Measurements from ENCODE around the gene BIRC2.

The BIRC2 gene

DNA sequence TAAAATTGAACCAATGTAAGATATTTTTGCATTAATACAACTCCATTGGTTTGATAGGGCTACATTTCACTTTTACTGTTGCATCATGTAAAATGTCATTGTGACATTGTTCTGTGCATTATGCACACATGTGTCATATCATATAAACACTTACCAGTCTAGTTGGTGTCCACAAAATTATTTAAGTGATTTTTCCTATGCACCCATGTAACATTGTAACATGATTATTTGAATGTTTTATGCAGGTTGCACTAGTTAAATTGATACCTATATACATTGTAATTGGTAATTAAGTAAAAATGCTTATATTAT is 39.3 kb upstream of the BIRC2 start:
- TF ChIP-seq, protein P1, sequence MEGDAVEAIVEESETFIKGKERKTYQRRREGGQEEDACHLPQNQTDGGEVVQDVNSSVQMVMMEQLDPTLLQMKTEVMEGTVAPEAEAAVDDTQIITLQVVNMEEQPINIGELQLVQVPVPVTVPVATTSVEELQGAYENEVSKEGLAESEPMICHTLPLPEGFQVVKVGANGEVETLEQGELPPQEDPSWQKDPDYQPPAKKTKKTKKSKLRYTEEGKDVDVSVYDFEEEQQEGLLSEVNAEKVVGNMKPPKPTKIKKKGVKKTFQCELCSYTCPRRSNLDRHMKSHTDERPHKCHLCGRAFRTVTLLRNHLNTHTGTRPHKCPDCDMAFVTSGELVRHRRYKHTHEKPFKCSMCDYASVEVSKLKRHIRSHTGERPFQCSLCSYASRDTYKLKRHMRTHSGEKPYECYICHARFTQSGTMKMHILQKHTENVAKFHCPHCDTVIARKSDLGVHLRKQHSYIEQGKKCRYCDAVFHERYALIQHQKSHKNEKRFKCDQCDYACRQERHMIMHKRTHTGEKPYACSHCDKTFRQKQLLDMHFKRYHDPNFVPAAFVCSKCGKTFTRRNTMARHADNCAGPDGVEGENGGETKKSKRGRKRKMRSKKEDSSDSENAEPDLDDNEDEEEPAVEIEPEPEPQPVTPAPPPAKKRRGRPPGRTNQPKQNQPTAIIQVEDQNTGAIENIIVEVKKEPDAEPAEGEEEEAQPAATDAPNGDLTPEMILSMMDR (IDR thresholded peaks at IDR 0.05; ENCODE audit: low read depth, low read length), result no peak

DNA sequence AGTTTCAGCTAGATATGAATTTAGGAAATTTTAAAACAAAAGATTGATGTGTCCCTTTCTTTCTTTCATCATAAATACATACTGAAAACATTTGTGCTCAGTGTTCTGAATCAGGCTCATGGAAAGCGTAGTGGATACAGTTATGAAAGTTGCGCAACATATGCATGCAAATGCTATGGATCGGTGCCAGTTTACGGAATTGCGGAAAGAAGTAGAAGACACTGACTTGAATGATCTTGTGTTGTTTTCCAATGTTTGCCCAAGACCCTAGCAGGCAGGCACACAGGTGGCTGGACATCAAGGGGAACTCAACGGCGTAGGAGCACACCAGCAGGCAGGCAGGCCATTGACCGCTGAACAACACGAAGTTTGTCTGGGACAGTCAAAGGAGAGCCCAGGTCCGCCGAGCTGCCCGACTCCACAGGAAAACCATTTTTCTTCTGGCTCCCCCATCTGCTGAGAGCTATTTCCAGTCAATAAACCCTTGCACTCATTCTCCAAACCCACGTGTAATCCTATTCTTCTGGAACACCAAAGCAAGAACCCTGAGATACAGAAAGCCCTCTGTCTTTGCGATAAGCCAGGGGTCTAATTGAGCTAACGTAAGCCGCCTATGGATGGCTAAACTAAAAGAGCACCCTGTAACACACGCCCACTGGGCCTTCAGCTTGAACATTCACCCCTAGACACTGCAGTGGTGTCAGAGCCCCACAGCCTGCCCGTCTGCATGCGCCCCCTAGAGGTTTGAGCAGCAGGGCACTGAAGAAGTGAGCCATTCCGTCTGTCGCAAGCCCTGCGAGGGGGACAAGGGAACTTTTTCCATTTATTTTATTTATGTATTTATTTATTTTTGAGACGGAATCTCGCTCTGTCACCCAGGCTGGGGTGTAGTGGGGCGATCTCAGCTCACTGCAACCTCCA is 37.1 kb upstream of the BIRC2 start:
- DNase-seq (ENCODE audit: extremely low read depth, low read depth), result no peak
- TF ChIP-seq, protein P1 (IDR thresholded peaks at IDR 0.05; ENCODE audit: low read depth, low read length), result no peak

More for the DNA sequence above, 39.3 kb upstream of the BIRC2 start:
- no peak for DNase-seq (ENCODE audit: extremely low read depth, low read depth)

DNA sequence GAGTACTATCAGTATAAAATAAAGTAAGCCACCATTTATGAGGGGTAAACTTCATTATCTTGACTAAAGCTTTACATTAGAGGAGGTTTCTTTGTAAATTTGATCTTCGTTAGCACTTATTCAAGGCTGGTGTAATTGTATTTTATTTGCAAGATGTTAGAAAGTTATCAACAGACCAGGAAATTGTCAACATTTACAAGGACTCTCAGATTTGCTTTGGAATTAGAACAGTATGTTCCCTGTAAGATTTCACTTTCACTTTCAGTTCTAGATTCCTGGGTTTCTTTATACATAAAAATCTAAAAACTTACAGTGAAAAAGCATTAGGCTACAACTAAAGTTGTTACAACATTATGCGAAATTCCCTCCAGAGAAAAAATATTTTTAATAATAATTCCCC is 34.3 kb upstream of the BIRC2 start:
- TF ChIP-seq, protein P1 (IDR thresholded peaks at IDR 0.05; ENCODE audit: low read depth, low read length), result no peak
- DNase-seq (ENCODE audit: extremely low read depth, low read depth), result no peak

DNA sequence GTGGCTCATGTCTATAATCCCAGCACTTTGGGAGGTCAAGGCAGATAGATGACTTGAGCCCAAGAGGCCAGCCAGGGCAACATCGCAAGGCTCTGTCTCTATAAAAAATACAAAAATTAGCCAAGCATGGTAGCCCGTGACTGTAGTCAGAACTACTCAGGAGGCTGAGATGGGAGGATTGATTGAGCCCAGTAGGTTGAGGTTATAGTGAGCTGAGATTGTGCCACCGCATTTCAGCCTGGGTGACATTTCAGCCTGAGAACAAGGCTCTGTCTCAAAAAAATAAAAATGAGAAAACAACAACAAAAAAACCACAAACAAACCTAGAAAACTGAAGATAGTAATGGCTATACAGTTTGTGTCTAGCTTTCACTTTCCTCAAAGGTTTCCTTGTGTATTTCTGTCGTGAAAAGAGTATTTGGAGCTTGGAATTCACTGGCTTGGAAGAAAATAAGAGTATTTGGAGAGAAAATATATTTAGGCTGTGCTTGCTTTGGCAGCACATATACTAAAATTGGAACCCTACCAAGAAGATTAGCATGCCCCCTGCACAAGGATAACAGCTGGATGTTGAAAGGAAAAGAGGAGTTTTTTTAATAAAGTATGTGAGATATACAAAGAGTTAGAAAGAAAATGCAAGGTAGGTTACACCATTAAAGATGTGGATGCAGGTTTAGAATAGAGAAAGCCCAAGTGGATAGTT is 33.6 kb upstream of the BIRC2 start:
- DNase-seq (ENCODE audit: extremely low read depth, low read depth), result no peak
- TF ChIP-seq, protein P1 (IDR thresholded peaks at IDR 0.05; ENCODE audit: low read depth, low read length), result no peak

DNA sequence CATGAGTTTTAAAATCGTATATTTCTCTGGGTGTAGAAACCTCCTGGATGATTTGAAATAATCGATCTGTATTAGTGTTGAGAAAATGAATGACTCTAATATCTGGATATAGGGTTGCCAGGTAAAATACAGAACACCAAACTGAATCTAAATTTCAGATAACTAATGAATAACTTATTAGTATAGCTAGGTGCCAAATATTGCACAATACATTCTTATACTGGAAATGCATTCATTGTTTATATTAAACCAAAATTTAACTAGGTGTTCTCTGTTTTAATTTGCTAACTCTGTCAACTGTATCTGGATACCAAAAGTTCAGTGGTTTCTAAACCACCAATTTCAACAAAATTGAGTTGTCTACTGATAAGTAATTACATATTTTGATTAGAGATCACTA is 32.2 kb upstream of the BIRC2 start:
- DNase-seq (ENCODE audit: extremely low read depth, low read depth), result no peak
- TF ChIP-seq, protein P1 (IDR thresholded peaks at IDR 0.05; ENCODE audit: low read depth, low read length), result no peak

DNA sequence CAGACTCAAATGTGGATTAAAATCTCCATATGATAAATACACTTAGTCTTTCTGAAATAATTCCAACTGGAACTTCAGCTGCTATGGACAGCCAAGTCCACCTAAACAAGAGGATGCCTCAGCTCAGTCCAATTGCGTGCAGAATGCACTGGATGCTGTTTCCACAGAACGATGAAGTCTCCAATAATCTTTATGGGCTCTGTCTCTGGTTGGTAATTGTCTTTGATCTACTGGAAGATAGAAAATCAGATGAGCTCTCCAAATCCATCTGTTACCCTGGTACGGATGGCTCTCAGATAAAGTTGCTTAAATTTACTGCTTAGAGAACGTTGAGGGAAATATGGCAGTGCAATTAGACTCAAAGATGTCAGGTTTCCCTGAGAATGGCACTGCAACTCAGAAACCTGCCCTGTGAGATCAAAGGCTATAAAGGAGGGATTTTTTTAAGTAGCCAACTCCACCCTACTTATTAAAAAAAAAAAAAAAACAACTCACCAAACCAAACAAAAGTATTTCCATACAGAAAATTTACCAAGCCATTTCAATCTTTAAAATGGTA is 30.6 kb upstream of the BIRC2 start:
- TF ChIP-seq, protein P1 (IDR thresholded peaks at IDR 0.05; ENCODE audit: low read depth, low read length), result no peak
- no peak for DNase-seq (ENCODE audit: extremely low read depth, low read depth)
